Stimulated activated CD8-positive, alpha-beta memory T cell treated with anti-CD3 and anti-CD28 coated beads, Interleukin-12 subunit alpha, Interleukin-12 subunit beta, amount 100 ng/mL, for 1 hour (primary cell): ENCODE data around the gene VEZF1.

Source experiments
- DNase-seq: peaks from one replicate; pipeline ENCODE4 v3.0.0-alpha.2; 2020; ENCODE audit warnings: low read depth

Gene VEZF1

DNA sequence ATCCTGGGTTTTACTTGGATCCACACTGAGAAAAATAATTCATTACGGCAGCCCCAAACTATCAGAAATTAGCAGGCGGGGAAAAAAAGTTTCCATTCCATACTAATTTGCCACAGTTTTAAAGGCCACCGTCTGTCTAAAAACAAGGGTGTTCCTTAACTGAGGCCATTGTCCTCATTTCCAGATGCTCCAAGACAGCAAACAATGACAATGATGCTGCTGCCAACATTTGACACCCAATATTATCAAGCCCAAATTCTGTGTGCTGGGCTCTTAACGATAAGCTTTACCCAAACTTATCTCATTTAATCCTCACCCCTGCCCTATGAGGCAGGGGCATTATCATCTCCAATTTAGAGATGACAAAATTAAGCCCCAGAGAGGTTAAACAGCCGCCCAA is 59.1 kb downstream of the VEZF1 start:
- DNase-seq = no peak

DNA sequence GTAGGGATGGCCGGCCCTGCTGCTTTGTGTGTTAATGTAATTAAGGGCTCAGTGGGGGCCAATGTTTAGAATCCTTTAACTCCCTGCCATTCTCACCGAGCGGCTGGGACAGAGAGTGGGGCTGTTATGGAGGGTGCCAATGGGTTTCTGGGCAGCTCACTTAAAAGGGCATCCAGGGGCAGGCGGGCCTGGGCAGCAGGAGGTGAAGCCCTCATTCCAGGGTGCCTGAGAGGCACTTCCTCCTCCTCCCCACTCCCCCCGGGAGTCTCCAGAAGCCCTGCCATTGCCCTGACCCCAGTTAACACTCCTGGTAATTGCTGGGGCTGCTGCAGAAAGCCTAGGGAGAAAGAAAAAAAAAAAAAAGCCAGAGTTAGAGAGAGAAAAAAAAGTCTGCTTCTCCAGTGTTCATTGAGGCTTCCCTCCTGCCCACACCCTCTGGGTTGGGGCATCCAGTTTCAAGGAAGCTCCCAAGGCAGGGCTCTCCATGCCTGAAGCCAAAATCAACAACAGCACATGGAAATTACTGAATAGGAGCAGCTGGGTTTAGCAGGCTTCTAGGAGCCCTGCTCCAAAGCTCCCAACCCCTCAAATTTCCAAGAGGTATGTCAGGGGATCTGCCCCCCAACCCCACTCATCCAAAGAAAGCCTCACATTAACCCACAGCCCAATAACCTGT is 60.9 kb downstream of the VEZF1 start:
- no peak for DNase-seq

DNA sequence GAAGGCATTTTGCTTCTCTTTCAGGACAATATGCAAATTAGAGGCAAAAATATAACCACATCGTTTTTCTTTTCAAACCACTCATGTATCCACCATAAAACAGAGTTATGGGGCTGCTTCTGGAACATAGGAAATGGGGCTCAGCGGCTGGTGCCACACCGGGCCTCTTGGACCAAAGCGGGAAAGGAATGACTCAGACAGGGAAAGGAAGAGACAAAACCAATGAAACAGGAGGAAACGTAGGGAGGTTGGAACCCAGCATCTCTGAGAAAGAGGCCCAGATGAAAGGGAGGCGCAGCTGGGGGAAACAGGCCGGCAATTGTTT is 61.4 kb downstream of the VEZF1 start:
- no peak for DNase-seq

DNA sequence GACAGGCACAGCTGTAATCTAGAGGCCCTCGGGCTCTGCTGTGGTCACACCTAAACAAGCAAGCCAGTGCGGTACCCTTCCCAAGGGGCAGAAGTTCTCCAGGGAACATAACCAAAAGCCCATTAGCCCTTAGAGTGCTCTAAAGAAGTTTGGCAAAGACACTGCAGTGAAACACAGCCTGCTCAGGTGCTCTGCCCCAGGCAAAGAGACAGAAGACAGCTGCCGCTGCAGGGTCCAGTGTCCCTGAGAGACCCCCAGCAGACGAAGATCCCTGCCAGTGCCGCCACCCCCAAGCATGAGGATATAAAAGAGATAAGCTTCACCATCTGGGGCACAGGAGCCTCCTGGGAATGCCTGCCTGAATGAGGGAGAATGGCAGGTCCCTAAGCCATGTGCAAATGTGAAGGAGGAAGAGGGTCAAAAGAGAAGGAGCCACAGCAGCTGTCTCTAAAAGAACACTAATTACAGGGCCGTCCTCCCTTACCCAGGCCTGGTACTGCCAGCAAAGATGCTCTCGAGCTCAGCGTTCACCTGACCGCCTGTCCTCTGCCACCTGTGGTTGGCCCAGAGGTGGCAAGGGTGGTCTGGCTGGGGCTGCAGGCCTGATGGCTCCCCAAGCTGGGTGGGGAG is 62.6 kb downstream of the VEZF1 start:
- no peak for DNase-seq

DNA sequence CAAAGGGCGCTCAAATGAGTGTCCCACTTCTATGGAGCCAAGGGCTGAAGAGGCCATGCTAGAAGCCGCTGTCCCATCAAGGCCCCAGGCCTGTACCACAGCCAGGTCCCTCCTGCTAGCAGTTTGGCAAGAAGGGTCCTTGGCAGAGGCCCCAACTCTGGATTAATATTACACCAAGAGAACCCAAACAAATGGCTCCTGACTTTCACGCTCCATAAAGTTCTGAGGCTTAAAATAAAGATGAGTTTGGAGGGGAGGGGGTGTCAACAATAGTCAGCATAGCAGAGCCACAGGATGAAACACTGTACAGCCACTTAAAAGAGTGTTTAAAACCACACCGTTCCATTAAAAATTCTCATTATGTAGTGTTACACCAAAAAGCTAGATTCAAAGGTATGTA is 63.4 kb downstream of the VEZF1 start:
- no peak for DNase-seq
